CD1c-positive myeloid dendritic cell (primary cell): ENCODE data around the gene CCNI2.

ENCODE experiments used
- DNase-seq: peaks from one replicate; pipeline ENCODE4 v3.0.0-alpha.2; 2016; ENCODE audit errors: extremely low spot score

Gene CCNI2, protein sequence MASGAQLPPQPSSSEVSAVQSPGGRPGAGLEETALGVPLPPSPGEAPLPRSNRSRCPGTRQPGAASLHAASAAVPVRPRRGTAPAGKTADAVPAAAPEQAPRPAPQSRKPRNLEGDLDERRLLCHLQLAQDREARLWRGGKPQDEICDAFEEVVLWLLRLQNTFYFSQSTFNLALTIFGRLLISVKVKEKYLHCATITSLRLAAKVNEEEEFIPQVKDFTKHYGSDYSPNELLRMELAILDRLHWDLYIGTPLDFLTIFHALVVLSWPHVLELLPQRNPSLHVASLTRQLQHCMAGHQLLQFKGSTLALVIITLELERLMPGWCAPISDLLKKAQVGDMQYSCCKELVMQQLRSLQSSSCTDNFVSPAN

DNA sequence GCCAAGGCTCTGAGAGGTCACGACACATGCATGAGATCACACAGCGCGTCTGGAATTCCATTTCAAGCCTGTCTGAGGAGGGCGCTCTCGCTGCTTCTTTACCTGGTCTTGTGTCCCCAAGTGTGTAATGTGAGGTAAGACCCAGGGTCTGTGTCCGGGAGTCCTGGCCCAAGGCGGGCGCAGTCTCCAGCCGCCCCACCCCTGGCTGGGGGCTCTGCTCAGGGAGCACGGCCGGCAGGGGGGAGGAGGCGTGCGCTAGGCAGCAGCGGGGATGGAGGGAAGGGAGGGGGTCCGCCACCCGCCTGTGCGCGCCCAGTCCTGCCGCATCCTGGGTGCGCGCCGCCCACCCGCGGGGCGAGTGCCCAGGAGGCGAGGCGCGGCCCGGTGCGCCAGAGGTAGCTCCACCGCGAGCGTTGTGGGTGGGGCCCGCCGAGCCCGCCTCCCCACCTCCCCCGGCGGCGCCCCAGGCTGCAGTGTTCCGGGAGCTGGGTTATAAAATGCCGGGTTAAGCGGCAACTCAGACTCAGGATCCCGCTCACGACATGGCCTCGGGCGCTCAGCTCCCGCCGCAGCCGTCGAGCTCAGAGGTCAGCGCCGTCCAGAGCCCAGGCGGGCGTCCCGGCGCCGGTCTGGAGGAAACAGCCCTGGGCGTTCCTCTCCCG, at the start of gene CCNI2:
Gene CCNI2, plus strand, starts transcription at position 473 of the 662 bp plus-strand sequence. Its CDS starts 70 bp downstream, at position 543.
- peak; percentile 33 for DNase-seq

DNA sequence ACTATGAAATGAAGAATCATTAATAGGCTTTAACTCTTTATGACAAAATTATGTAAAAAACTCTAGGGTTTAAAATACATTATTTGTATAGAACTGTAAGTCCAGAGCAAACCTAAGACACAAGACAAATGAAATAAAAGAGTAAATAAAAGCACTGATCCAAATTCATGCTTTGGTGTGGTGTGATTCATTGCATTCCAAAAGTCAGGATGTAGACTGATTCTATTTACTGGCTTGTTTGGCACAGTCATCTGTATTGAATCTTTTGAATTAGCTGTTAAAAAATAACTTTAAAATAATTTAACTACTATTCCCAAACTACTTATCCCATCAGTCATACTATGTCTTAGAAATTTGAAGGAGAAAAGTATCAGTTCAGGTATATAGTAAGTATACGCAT, 42.4 kb upstream of the CCNI2 start:
- no peak for DNase-seq

DNA sequence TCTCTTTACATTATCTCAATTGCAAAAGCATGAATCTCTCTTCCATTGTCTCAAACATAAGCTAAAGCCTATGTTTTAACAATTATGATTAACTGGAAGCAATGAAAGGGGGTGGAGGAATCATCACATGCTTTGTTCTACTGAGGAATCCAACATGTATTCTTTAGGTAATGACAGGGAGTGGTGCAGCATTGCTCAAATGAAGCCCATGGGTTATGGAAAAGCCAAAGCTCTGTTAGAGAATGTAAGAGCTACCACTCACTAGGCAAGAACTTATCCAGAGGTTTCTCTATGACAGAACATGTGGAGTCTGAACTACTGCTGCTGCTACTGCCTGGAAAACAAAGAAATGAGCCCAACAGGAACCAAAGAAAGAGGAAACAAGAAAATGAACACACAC, 38.6 kb upstream of the CCNI2 start:
- DNase-seq = no peak

DNA sequence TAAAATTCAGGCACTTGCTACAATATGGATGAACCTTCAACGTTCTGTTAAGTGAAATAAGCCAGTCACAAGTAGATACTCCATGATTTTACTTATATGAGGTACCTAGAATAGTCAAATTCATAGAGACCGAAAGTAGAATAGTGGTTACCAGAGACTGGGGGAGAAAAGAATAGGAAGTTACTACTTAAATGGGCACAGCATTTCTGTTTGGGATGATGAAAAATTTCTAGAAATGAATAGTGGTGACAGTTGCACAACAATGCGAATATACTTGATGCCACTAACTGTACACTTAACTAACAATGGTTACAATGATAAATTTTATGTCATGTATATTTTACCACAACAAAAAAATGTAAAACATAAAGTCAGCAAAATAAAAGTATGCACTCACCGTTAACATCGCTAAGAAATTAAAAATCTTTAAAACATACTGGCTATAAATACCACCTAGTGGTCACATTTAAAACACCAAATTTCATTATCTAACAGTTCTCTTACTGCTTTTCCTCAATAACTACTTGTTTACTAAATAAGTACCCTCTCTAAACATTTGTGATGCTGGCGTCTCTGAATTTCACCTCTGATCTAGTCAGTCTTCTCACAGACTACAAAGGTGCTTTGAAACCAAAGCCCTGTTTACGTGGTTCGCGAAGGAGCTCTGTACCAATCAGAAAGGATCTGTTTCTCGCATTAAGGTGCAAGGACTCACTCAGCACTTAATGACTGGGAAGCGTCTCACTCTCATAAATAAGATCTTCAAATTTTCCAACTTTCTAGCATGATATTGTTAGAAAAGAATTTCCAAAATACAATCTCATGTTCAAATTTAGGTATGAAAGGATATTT, 32.5 kb upstream of the CCNI2 start:
- DNase-seq = peak; percentile 18

DNA sequence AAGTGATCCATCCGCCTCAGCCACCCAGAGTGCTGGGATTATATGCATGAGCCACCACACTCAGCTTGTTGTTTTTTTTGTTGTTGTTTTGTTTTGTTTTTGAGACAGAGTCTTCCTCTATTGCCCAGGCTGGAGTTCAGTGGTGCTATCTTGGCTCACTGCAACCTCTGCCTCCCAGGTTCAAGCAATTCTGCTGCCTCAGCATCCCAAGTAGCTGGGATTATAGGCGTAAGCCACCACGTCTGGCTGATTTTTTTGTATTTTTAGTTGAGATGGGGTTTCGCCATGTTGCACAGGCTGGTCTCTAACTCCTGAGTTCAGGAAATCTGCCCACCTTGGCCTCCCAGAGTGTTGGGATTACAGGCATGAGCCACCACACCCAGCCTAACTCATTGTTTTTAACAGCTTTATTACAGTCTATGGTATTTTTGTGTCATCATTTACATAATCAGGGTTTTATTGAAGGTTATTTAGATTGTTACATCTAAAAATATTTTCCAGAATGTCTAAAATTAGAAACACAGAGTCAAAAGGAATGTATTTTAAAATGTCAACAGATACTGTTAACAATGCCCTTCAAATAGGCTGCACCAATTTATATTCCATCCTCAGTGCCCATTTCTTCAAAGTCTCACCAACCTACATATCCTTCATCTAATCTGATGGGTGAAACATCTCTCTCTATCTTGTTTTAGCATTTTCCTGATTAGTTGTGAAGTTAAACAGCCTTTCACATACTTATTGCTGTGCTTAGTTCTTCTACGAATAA, 28.5 kb upstream of the CCNI2 start:
- DNase-seq = no peak

DNA sequence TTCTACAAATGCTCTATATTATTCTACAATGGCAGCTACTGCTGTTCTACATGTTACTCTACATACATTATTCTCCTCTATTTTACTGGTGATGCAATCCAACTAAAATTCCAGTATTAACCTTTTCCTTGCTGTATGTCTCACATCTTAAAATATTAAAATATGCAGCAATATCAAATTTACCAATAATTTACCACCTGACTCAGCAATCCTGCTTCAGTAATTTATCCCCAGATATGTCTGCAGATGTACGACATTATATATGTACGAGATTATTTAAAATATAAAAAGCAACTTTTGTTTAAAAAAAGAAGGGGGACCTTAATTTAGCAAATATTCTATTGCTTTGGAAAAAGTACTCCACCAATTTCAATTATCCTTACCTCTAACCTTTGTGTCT, 21.5 kb upstream of the CCNI2 start:
- DNase-seq = no peak

DNA sequence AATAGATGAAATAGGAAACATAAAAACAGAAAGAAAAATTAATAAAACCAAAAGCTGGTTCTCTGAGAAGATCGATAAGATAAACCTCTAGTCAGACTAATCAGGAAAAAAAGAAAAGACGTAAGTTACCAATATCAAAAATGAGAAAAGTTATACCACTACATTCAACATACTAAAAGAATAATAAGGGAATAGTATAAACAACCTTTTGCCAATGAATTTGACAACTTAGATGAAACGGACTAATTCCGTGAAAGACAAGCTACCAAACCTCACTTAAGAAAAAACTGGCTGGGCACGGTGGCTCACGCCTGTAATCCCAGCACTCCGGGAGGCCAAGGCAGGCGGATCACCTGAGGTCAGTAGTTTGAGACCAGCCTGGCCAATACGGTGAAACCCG, 17.3 kb upstream of the CCNI2 start:
- DNase-seq = no peak

DNA sequence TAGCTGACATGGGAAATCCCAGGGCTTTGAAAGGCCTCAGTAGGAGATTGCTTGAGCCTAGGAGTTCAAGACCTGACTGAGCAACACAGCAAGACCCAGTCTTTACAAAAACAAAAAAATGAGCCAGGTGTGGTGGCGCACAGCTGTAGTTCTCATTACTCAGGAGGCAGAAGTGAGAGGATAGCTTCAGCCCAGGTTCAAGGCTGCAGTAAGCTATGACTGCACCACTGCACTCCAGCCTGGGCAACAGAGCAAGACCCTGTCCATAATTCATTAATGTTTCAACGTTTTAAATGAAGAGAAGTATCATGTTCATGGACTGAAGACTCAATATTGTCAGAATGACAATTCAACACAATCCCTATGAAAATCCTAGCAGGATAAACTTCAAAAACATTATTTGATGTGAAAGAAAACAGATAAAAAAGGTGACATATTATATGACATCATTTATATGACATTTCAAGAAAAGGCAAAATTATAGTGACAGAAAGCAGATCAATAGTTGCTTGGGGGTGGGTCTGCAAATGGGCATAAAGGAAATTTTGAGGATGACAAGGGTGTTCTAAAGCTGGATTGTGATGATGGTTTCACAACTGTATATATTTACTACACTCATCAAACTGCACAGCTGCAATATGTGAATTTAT, 13.6 kb upstream of the CCNI2 start:
- DNase-seq = no peak

DNA sequence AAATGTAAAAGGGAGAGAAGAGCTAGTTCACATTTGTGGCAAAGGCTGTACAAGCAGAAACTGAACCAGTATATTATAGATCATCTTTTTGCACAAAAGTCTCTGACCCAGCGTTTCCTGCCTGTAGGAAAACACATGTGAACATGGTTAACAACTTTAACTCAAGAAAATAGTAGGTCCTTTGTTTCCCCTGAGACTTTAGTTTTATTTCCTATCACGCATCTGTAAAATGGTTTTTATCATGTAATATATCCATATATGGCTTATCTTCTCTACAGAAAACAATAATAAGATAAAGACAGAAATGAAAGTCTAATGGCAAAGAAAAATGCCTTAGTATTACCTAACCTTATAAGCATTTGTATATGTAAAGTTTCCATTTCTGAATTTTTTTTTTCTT, 12.5 kb upstream of the CCNI2 start:
- no peak for DNase-seq

DNA sequence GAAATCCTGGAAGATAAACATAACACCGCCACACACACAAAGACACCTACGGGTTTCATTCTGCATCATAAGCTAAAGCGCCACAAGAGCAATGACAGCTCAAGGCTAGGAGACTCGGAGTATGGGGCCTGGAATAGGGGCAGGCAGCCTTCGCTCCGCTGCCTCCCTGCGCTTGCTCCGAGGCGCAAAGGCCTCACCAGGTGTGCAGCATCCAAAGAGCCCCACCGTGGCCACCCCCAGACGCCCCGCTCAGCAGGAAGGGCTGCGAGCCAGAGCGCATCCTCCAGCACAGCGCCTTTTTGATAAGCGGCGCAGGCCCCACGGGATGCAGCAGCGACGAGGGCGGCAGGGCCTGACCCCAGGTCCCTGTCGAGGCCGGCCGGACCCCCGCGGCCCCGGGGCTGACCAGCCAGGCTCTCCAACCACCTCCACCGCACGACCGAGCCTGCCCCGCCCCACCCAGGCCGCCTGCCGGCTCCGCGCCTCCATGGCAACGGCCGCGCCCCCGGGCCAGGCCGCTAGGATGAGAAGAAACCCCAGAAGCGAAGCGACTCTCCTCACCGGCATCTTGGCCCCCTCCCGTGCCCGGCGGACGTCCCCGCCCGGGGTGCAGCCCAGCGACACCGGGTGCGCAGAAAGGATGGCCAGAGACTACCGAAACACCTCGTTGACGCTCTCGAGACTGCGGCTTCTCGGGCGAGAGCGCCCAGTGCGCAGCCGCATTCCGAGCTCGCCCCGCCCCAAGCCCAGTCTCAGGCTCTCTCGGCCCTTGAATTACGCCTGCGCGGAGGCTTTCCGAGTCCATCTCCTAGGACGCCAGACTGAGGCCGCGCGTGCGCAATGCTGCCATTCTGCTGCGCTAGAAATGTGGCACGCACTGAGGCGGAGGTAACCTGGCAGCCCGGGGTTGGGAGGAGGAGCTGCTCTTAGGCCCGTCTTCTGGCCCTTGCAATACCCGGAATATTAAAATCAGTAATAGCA, 10.1 kb upstream of the CCNI2 start, which contains the start of gene KIF3A:
Gene KIF3A, minus strand, starts transcription at position 694 of the 981 bp plus-strand sequence. Its CDS starts 127 bp downstream, at position 567.
- DNase-seq = peak; percentile 99

DNA sequence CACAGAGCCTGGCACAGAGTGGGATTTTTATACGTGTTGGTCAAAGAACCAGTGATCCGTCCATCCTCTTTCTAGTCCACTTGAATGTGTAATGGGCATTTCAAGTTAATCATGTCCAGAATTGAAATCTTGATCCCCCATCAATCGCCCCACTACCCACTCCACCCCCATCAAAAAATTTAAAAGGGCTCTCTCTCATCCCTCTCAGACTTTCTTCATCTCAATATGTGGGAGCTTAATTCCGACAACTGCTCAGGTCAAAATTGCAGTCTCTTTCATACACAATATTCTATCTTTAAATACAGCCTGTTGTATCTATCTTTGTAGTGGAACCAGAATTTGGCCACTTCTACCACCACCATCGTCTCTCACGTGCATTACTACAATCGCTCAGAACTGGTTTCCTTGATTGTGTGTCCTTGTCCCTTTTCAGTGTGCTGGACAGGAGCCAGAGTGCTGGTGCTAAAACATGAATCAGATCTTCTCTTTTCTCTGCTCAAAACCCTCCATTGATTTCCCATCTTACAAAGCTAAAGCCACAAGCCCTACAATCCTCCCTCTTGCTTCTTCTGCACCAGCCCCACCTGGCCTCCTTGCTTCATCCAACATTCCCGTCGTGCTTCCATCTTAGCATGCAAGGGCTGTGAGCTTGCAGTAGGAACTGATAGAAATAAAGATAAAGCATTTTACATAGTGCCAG, 9.1 kb upstream of the CCNI2 start:
- no peak for DNase-seq

DNA sequence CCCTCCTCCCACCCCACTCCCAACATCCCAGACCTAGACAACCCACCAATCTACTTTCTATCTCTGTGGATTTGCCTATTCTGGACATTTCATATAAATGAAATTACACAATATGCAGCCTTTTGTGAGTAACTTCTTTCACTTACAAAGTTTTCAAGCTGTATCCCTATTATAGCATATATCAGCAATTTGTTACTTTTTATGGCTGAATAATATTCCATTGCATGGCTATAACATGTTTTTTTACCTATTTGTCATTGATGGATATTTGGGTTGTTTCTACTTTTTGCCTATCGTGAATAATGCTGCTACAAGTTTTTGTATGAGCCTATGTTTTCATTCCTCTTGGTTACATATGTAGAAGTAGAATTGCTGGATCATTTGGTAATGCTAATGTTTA, 8.0 kb upstream of the CCNI2 start:
- no peak for DNase-seq

DNA sequence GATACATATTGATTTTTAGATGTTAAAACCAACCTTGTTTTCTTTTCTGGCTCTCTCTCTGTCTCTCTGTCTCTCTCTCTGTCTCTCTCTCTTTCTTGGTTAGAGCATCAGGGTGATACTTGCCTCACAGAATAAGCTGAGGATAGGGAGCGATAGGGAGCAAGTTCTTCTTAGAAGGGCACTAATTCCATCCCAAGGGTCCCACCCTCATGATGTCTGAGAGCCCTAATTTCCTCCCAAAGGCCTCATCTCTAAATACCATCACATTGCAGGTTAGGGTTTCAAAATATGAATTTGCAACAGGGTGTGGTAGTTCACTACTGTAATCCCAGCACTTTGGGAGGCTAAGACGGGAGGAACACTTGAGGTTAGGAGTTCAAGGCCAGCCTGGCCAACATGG, 5.1 kb upstream of the CCNI2 start:
- DNase-seq = no peak

DNA sequence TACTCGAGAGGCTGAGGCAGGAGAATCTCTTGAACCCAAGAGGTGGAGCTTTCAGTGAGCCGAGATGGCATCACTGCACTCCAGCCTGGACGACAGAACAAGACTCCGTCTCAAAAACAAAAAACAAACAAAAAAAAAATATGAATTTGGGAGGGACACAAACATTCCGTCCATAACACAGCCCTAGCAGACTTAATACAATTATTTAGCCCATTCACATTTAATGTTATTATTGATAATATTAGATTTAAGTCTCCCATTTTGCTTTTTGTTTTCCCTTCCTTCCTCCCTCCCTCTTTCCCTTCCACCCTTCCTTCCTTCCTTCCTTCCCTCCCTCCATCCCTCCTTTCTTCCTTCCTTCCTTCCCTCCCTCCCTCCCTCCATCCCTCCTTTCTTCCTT, 4.6 kb upstream of the CCNI2 start:
- DNase-seq = no peak

DNA sequence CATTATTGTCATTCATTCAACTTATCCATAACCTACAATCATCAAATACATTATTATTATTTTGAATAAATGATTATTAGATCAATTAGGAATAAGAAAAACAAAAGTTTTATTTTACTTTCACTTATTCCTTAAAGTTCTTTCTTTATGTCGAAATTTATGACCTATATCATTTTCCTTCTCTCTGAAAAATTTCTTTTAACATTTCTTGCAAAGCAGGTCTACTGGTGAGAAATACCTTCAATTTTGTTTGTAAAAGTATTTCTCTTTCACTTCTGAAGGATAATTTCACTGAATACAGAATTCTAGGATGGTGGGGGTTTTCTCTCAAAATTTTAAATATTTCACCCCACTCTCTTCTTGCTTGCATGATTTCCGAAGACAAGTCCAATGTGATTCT, 2.6 kb upstream of the CCNI2 start:
- DNase-seq = no peak

DNA sequence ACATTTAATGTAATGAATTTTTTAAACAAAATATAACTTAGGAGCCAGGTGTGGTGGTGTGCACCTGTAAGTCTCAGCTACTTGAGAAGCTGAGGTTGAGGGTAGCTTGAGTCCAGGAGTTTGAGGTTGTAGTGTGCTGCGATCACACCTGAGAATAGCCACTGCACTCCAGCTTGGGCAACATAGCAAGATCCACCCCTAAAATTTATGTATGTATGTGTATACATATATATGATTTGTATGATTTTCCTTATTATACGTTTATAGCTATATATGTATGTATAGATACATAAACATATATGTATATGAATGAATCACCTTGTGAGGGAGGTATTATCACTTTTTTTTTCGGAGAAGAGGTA, 653 bp upstream of the CCNI2 start:
- no peak for DNase-seq

DNA sequence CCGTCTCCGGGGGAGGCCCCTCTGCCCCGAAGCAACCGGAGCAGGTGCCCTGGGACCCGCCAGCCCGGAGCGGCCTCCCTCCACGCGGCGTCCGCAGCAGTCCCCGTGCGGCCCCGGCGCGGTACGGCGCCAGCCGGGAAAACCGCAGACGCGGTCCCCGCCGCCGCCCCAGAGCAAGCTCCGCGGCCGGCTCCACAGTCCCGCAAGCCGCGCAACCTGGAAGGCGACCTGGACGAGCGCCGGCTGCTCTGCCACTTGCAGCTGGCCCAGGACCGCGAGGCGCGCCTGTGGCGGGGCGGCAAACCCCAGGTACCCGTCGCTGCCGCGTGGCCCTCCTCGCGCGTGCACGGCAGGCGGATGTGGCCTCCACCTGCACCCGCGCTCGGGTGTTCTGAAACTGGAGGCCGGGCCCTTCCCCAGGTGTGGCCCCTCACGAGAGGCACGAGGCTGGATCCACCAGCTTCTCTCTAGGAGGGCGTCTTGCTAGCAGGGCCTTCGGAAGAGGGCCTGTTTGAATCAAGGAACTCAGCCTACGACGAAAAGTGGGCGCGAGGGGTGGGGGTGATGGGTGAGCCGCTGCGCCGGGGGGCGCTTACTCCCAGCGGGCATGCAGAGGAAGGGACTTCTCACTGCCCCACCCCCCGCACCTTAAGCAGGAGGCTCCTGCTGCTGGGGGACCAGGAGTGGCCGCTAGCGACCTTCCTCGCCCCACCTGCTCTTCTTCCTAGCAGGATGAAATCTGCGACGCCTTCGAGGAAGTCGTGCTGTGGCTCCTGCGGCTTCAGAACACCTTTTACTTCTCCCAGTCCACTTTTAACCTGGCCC, 602 bp downstream of the CCNI2 start:
- DNase-seq = no peak

DNA sequence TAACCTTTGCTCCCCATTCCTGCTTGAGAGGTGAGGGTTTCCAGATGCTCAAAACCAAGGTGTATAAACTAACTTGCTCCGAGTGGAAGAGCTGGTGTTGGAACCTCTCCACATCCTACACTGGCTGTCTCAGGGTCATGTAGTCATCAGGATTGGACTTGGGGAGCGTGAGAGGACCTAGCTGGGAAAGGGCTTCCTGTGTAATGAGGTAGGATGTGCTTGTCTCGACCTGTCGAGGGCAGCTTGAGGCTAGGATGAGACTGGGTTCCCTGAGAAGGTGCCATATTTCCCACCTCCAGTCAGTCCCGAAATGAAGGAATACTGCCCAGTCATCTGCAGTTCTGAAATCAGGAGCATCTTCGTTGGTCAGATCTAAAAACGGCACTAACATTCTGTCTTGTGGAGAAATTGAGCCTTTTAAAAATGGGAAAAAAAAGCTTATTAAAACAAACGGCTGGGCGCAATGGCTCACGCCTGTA, 1.3 kb downstream of the CCNI2 start:
- DNase-seq = no peak
